Measurements from ENCODE around the gene GALR1.
"Not testable (repeated sequence)": the region's sequence is repeated elsewhere in the genome, so short reads cannot be mapped to it uniquely, and the experiment has no call there.

The GALR1 gene

GRCh38 chr18:77250926-77251729, 1.5 kb downstream of the GALR1 start:
- DNase-seq (ENCODE audit: low read depth), result no peak

GRCh38 chr18:77251730-77252050, 2.0 kb downstream of the GALR1 start:
- no peak for DNase-seq (ENCODE audit: low read depth)

GRCh38 chr18:77254711-77255405, 5.2 kb downstream of the GALR1 start:
- no peak for DNase-seq (ENCODE audit: low read depth)

GRCh38 chr18:77255426-77256105, 5.9 kb downstream of the GALR1 start:
- DNase-seq (ENCODE audit: low read depth), result no peak

GRCh38 chr18:77262643-77263465, 13.2 kb downstream of the GALR1 start:
- no peak for DNase-seq (ENCODE audit: low read depth)

GRCh38 chr18:77263466-77263763, 13.8 kb downstream of the GALR1 start:
- DNase-seq (ENCODE audit: low read depth), result no peak

- no peak for DNase-seq (ENCODE audit: low read depth)
Observed at GRCh38 chr18:77267969-77268368, 18.3 kb downstream of the GALR1 start.

- no peak for DNase-seq (ENCODE audit: low read depth)
Observed at GRCh38 chr18:77268456-77268855, 18.8 kb downstream of the GALR1 start.

GRCh38 chr18:77271576-77272481, 22.2 kb downstream of the GALR1 start:
- no peak for DNase-seq (ENCODE audit: low read depth)

GRCh38 chr18:77290841-77291240, 41.2 kb downstream of the GALR1 start:
- DNase-seq (ENCODE audit: low read depth), result not testable (repeated sequence)

- DNase-seq (ENCODE audit: low read depth), result no peak
Observed at GRCh38 chr18:77298172-77298571, 48.5 kb downstream of the GALR1 start.

- no peak for DNase-seq (ENCODE audit: low read depth)
Observed at GRCh38 chr18:77299706-77300105, 50.1 kb downstream of the GALR1 start.

- DNase-seq (ENCODE audit: low read depth), result no peak
Observed at GRCh38 chr18:77300579-77300978, 50.9 kb downstream of the GALR1 start.

- no peak for DNase-seq (ENCODE audit: low read depth)
Observed at GRCh38 chr18:77304268-77304667, 54.6 kb downstream of the GALR1 start.

- no peak for DNase-seq (ENCODE audit: low read depth)
Observed at GRCh38 chr18:77305676-77306075, 56.0 kb downstream of the GALR1 start.

- no peak for DNase-seq (ENCODE audit: low read depth)
Observed at GRCh38 chr18:77308216-77308615, 58.6 kb downstream of the GALR1 start.

GRCh38 chr18:77314511-77314910, 64.9 kb downstream of the GALR1 start:
- DNase-seq (ENCODE audit: low read depth), result no peak

GRCh38 chr18:77314952-77315351, 65.3 kb downstream of the GALR1 start:
- DNase-seq (ENCODE audit: low read depth), result no peak

GRCh38 chr18:77316008-77316407, 66.4 kb downstream of the GALR1 start:
- no peak for DNase-seq (ENCODE audit: low read depth)

- no peak for DNase-seq (ENCODE audit: low read depth)
Observed at GRCh38 chr18:77316641-77317040, 67.0 kb downstream of the GALR1 start.

- no peak for DNase-seq (ENCODE audit: low read depth)
Observed at GRCh38 chr18:77320971-77321559, 71.4 kb downstream of the GALR1 start.
